GM19043 (cell line): Measurements from ENCODE around the gene PPIA.
A peak's percentile ranks its signal among the peaks of the same experiment; 100 is the strongest.

Experiments used
- ATAC-seq: cut with Tn5 transposase; IDR thresholded peaks from one replicate; pipeline ENCODE4 v1.9.1; 2021; ENCODE audit warnings: low read depth; ENCODE audit not compliant: unreplicated experiment

Gene PPIA

GRCh38 chr7:44796504-44797328, at the start of gene PPIA:
TSS of gene PPIA (plus strand) at chr7:44796681. CDS start at chr7:44796725, 44 bp downstream.
- ATAC-seq: peak; percentile 89

GRCh38 chr7:44748045-44748947, 48.2 kb upstream of the PPIA start, which contains the start of gene ZMIZ2:
TSS of gene ZMIZ2 (plus strand) at chr7:44748847. CDS start at chr7:44756250, 7,403 bp downstream.
- peak; percentile 60 for ATAC-seq

DNA sequence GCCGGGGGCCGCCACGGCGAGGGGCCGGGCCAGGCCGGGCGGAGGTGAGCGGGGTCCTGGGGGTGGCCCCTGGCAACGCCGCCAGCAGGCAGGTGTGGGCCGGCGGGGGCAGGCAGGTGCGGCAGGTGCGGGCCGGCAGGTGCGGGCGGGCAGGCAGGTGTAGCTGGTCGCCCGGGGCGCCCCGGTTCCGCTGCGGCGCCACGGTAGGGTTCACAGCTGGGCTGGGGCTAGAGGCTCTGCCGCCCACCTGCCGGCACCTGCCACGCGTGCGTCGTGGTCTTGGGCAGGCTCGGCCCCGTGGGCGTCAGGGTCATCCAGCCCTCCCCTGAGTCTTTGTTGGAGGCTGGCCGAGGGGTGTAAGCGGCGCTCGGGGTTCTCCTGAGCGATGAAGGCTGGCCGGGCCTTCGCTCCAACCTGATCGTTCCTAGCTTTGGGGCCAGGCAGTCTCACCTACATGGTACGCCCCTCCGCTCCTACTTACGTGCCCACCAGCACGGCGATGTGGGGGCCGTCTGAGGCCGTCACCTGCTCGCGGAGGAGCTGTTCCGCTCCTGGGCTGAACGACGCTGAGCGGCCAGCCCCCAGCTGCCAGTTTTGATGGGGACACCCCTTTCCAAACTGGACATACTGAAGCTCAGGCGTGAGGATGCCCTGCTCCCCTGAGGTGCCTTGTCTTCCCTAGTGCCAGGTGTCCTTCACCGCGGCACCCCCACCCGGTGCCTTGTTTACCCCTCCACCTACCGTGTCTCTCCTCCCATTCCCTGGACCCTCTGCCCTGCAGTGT, 47.3 kb upstream of the PPIA start:
- ATAC-seq: peak; percentile 5

GRCh38 chr7:44749992-44750391, 46.5 kb upstream of the PPIA start:
- ATAC-seq: no peak

GRCh38 chr7:44750424-44750823, 46.1 kb upstream of the PPIA start:
- no peak for ATAC-seq

GRCh38 chr7:44750921-44751571, 45.4 kb upstream of the PPIA start:
- ATAC-seq: peak; percentile 62

DNA sequence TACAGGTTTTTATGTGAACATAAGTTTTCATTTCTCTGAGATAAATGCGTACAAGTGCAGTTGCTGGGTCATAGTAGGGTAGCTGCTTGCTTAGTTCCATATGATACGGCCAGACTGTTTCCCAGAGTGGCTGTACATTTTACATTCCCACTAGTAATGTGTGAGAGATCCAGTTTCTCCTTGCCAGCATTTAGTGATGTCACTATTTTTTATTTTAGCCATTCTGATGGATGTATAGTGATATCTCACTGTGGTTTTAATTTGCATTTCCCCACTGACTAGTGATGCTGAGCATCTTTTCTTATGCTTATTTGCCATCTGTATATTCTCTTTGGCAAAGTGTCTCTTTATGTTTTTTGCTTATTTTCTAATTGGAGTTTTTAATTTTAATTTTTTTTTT, 43.7 kb upstream of the PPIA start:
- ATAC-seq: no peak

DNA sequence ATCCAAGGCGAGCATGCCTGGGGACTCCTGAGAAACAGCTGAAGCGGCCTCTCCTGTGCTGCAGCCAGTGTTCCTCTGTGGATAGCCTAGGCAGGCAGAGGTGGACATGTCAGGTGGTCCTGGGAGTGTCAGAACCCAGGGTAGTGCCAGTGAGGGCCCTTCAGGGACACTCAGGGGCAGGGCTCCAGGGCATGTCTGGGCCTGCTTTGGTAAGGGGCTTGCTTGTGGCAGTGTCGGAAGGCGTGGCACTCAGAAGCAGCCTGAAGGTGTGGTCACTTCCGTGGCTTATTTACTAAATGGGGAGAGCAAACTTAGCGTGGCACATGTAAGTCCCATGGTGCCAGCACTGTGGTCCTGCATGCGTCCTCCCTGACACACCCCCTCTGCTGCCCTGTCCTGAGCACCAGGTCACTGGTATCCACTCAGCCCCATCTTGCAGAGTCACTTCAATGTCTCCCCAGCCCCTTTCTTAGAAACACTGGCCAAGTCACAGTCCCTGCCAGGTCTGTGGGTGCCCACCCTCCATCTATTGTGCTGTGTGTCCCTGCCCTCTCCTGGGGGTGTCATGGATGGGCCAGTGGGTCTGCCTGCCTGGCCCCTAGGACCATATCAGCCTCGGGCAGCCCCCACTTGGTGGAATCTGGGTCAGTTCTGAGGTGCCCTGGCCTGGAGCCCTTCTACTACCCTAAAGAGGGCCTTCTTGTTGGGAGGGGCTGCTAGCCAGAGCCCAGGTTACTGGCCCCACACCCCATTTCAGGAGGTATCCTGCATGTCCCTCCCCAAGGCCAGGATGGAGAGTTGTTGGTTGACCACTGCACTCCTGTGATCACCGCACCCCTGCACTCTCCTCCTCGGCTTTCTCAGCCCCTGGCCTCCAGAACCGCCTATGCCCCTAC, 41.4 kb upstream of the PPIA start:
- ATAC-seq: no peak

DNA sequence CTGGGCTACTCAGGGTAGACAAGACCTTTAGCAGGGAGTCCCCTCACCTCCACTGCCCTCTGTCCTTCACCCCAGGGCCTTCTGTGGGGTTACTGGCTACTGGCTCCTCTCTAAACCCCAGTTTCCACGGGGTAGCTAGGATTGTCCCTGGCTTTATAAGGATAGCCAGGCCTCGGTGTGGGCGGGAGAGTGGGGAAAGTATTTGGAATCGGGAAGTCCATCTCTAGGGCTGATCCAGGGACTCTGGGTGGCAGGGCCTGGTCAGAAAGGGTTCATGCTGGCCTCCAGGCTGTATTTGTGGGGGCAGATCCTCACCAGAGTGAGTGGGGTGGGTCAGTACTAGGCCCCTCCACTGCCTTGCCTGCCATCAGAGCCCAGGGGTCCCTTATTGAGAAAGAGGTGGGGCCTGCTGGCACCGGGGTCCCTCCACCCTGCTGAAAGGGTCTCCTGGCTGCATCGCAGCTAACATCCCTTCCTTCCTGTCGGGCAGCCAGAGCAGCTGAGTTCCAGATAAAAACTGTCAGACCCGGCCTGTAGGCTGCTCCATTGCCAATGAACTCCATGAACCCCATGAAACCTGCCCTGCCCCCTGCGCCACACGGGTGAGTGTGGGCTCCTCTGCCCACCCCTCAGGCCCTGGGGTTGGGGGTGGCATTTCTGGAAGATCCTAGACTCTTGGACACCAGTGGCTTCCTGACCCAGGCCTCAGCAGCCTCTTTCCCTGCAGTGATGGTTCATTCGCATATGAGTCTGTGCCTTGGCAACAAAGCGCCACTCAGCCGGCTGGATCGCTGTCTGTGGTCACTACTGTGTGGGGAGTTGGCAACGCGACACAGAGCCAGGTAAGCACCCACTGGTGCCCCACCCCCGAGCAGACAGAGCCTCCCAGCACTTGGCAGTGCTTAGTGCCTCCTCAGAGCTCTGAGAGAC, 40.5 kb upstream of the PPIA start:
- no peak for ATAC-seq

DNA sequence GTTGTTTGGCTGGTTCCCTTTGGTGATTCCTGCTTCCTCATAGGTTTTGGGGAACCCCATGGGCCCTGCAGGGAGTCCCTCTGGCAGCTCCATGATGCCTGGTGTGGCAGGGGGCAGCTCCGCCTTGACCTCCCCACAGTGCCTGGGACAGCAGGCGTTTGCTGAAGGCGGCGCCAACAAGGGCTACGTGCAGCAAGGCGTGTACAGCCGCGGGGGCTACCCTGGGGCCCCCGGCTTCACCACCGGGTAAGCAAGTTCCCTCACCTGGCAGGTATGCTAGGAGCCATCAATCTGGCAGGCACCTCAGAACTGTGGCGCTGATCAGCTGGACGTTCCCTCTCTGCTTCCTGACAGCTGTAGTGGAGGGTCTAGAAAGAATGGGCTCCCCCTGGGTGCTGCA, 39.6 kb upstream of the PPIA start:
- no peak for ATAC-seq

DNA sequence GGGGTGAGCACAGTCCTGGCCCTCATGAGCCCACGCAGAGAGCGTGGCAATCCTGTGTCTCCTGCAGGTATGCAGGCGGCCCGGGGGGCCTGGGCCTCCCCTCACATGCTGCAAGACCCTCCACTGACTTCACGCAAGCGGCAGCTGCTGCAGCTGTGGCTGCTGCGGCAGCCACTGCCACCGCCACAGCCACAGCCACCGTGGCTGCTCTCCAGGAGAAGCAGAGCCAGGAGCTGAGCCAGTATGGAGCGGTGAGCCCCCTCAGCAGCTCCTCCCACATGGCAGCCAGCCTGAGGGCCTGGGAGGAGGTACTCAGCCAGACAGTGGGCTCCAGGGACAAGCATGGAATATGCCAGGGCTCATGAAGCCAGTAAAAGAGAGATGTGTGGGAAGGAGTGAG, 39.2 kb upstream of the PPIA start:
- no peak for ATAC-seq

GRCh38 chr7:44757739-44758138, 38.7 kb upstream of the PPIA start:
- no peak for ATAC-seq

DNA sequence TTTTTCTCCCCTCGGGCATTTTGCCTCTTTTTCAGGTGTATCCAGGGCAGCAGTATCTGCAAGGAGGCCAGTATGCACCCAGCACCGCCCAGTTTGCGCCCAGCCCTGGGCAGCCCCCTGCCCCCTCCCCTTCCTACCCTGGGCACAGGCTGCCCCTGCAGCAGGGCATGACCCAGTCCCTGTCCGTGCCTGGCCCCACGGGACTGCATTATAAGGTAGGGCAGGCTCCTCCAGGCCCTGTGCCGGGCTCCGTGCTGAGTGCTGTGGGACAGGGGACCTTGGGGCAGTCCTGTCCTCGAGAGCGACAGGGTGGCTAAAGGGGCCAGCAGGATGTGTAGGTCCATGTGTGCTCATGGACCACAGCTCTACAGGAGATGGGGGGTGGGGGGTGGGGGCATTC, 37.2 kb upstream of the PPIA start:
- ATAC-seq: no peak

GRCh38 chr7:44760034-44760580, 36.4 kb upstream of the PPIA start:
- ATAC-seq: no peak

- ATAC-seq: no peak
Measured at GRCh38 chr7:44761207-44762161, 35.0 kb upstream of the PPIA start.

GRCh38 chr7:44762300-44762699, 34.2 kb upstream of the PPIA start:
- no peak for ATAC-seq
